ENCODE results near the gene SNX24. TPM values are rescaled to one million over a fixed set of nuclear protein-coding genes. Genes with fewer than 3 reads are reported as not detected.
"Not testable (repeated sequence)": the region's sequence is repeated elsewhere in the genome, so short reads cannot be mapped to it uniquely, and the experiment has no call there.

The SNX24 gene
- total RNA-seq, 1 donor from 2014 or later, result 14.9 TPM

- no peak for DNase-seq (ENCODE audit: low spot score)
Observed at GRCh38 chr5:122959740-122960445, 114.5 kb downstream of the SNX24 start.

GRCh38 chr5:122963305-122963704 is 117.9 kb downstream of the SNX24 start:
- DNase-seq (ENCODE audit: low spot score), result no peak

- no peak for DNase-seq (ENCODE audit: low spot score)
Observed at GRCh38 chr5:122965111-122965510, 119.7 kb downstream of the SNX24 start.

- no peak for DNase-seq (ENCODE audit: low spot score)
Observed at GRCh38 chr5:122967085-122967484, 121.7 kb downstream of the SNX24 start.

- no peak for DNase-seq (ENCODE audit: low spot score)
Observed at GRCh38 chr5:122967625-122968024, 122.2 kb downstream of the SNX24 start.

- DNase-seq (ENCODE audit: low spot score), result not testable (repeated sequence)
Observed at GRCh38 chr5:122968056-122968455, 122.6 kb downstream of the SNX24 start.

GRCh38 chr5:122971333-122971732 is 125.9 kb downstream of the SNX24 start:
- no peak for DNase-seq (ENCODE audit: low spot score)

GRCh38 chr5:122972877-122973276 is 127.5 kb downstream of the SNX24 start:
- DNase-seq (ENCODE audit: low spot score), result no peak

- DNase-seq (ENCODE audit: low spot score), result not testable (repeated sequence)
Observed at GRCh38 chr5:122973759-122974158, 128.3 kb downstream of the SNX24 start.

- DNase-seq (ENCODE audit: low spot score), result not testable (repeated sequence)
Observed at GRCh38 chr5:122974251-122974650, 128.8 kb downstream of the SNX24 start.

- no peak for DNase-seq (ENCODE audit: low spot score)
Observed at GRCh38 chr5:122977319-122977718, 131.9 kb downstream of the SNX24 start.

GRCh38 chr5:122978068-122978467 is 132.7 kb downstream of the SNX24 start:
- DNase-seq (ENCODE audit: low spot score), result no peak

- DNase-seq (ENCODE audit: low spot score), result no peak
Observed at GRCh38 chr5:122978644-122979297, 133.4 kb downstream of the SNX24 start.

- no peak for DNase-seq (ENCODE audit: low spot score)
Observed at GRCh38 chr5:122981846-122982245, 136.4 kb downstream of the SNX24 start.

- DNase-seq (ENCODE audit: low spot score), result no peak
Observed at GRCh38 chr5:122982376-122982775, 137.0 kb downstream of the SNX24 start.

GRCh38 chr5:122984425-122984824 is 139.0 kb downstream of the SNX24 start:
- DNase-seq (ENCODE audit: low spot score), result no peak

GRCh38 chr5:122985006-122985700 is 139.7 kb downstream of the SNX24 start:
- DNase-seq (ENCODE audit: low spot score), result no peak

- DNase-seq (ENCODE audit: low spot score), result no peak
Observed at GRCh38 chr5:122985954-122986721, 140.7 kb downstream of the SNX24 start.

- no peak for DNase-seq (ENCODE audit: low spot score)
Observed at GRCh38 chr5:122996091-122996490, 150.7 kb downstream of the SNX24 start.

GRCh38 chr5:122997294-122997693 is 151.9 kb downstream of the SNX24 start:
- DNase-seq (ENCODE audit: low spot score), result no peak

GRCh38 chr5:122999947-123000563 is 154.6 kb downstream of the SNX24 start:
- no peak for DNase-seq (ENCODE audit: low spot score)

Data from mesenteric fat pad (tissue), 1 donor.